ENCODE data around the gene LPP. TPM values are rescaled to one million over a fixed set of nuclear protein-coding genes. Genes with fewer than 3 reads are reported as not detected.
"Not testable (repeated sequence)": the region's sequence is repeated elsewhere in the genome, so short reads cannot be mapped to it uniquely, and the experiment has no call there.

Gene LPP
- total RNA-seq, 5 donors from 2014 or later (not counting 1 experiment from before 2014, with no cell fraction given): 23.8 to 82.6 (median 39.3) TPM

GRCh38 chr3:188427981-188428380, 274.0 kb downstream of the LPP start:
- H3K4me1 Mint-ChIP-seq: peaks cover 14 to 53% (median 26%) of the 10 kb centered on the region in 3 donors
- H3K27me3 Mint-ChIP-seq; H3K4me3 Mint-ChIP-seq; H3K4me1 ChIP-seq (ENCODE audit: control insufficient read depth in 1 of 2, extremely low read depth in 1 of 2, insufficient read depth in 2 of 2, low read length in 2 of 2); H3K27ac Mint-ChIP-seq; DNase-seq; H3K36me3 ChIP-seq (ENCODE audit: control insufficient read depth in 2 of 2, extremely low read depth in 1 of 2, insufficient read depth in 1 of 2, low read length in 1 of 2); CTCF ChIA-PET; POLR2A ChIA-PET; ATAC-seq (replicated peaks in 1 of 4); H3K27ac ChIP-seq (ENCODE audit: low read length); H3K9me3 ChIP-seq; H3K27me3 ChIP-seq (replicated peaks in 1 of 2; ENCODE audit: control insufficient read depth in 2 of 2, extremely low read depth in 1 of 2, insufficient read depth in 2 of 2, low read length in 1 of 2); H3K4me3 ChIP-seq (ENCODE audit: control insufficient read depth in 1 of 2, extremely low read depth in 1 of 2, low read length in 1 of 2): not testable (repeated sequence)
- H3K9me3 Mint-ChIP-seq: peaks cover 2 to 39% (median 16%) of the 10 kb centered on the region in 3 donors
- H3K36me3 Mint-ChIP-seq: peaks cover 54% of the 10 kb centered on the region
- WGBS (ENCODE audit: insufficient coverage): 95% methylated on average over 3 of the region's 4 CpGs

DNA sequence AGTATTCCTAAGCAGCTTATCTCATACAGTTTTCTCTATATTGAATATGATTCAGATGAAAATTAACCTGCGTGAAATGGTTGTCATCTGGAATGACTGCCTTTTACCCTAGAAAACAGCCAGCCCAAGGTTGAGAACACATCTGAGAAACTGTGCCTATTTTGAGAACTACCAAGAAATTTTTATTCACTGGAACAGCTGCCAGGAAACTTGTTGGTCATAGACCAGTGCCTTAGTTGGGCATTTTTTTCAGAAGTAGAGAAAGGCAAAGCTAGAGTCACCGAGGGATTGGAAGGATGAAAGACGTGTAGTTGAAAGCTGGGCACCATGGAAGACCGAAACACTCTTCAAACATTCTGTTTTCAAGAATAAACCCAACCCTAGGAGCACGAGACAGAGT, 277.1 kb downstream of the LPP start:
- H3K4me3 ChIP-seq (ENCODE audit: control insufficient read depth in 1 of 2, extremely low read depth in 1 of 2, low read length in 1 of 2): no peak overlapping the region
- no peaks in the 10 kb centered on the region for H3K9me3 ChIP-seq
- H3K9me3 Mint-ChIP-seq: peaks cover 0 to 14% (median 7%) of the 10 kb centered on the region in 3 donors
- WGBS (ENCODE audit: insufficient coverage): 100% methylated on average over 2 of the region's 5 CpGs
- peaks cover 25 to 47% (median 31%) of the 10 kb centered on the region in 3 donors for H3K4me1 Mint-ChIP-seq
- no peak for ATAC-seq (replicated peaks in 1 of 4)
- H3K36me3 ChIP-seq (ENCODE audit: control insufficient read depth in 2 of 2, extremely low read depth in 1 of 2, insufficient read depth in 1 of 2, low read length in 1 of 2): peaks cover 0 to 2% of the 10 kb centered on the region in 2 donors
- H3K27ac Mint-ChIP-seq: no peak overlapping the region
- peaks cover 4 to 8% of the 10 kb centered on the region in 2 experiments for H3K4me1 ChIP-seq (ENCODE audit: control insufficient read depth in 1 of 2, extremely low read depth in 1 of 2, insufficient read depth in 2 of 2, low read length in 2 of 2)
- peaks cover 24% of the 10 kb centered on the region for H3K36me3 Mint-ChIP-seq
- H3K27ac ChIP-seq (ENCODE audit: low read length): no peak overlapping the region
- no peak for DNase-seq
- H3K27me3 Mint-ChIP-seq: no peaks in the 10 kb centered on the region
- no peak overlapping the region for H3K4me3 Mint-ChIP-seq
- ChIA-PET POLR2A (no interaction called here), CTCF (interaction anchor here in 1 of 2 donors (0.7 to 1.8 kb wide), 2 partner anchors 11 to 1266 kb away, joined by 3 to 5 read pairs; no protein-coding TSS in a partner anchor)
- H3K27me3 ChIP-seq (replicated peaks in 1 of 2; ENCODE audit: control insufficient read depth in 2 of 2, extremely low read depth in 1 of 2, insufficient read depth in 2 of 2, low read length in 1 of 2): no peaks in the 10 kb centered on the region

DNA sequence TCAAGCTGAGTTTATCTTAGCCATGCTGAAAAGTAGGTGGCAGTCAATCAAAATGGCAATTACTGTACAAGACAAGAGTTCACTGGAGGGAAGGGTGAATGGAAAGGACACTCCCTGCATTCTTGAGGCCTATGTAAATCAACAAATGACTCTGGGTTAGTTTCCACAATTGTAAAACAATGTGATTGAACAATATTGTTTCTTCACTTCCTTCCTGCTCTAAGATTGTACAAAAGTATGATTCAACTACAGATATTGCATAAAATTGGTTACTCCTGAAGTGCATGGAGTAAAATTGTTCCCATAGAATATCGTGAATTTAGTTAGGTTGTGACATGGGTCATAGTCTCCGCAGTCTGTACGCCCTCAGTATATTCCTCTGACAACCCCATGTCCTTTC, 277.6 kb downstream of the LPP start:
- Mint-ChIP-seq H3K27me3 (no peaks in the 10 kb centered on the region), H3K4me3 (no peak overlapping the region), H3K27ac (no peak overlapping the region), H3K9me3 (peaks cover 0 to 9% (median 4%) of the 10 kb centered on the region in 3 donors), H3K36me3 (peaks cover 20% of the 10 kb centered on the region), H3K4me1 (peaks cover 25 to 47% (median 29%) of the 10 kb centered on the region in 3 donors)
- peaks cover 0 to 2% of the 10 kb centered on the region in 2 donors for H3K36me3 ChIP-seq (ENCODE audit: control insufficient read depth in 2 of 2, extremely low read depth in 1 of 2, insufficient read depth in 1 of 2, low read length in 1 of 2)
- CTCF ChIA-PET: interaction anchor here in 1 of 2 donors (1.5 to 1.8 kb wide), 2 partner anchors 11 to 693 kb away, joined by 4 to 5 read pairs; no protein-coding TSS in a partner anchor
- no peaks in the 10 kb centered on the region for H3K9me3 ChIP-seq
- no CpG with 5 or more reads among the region's 3 CpGs for WGBS (ENCODE audit: insufficient coverage)
- no peak overlapping the region for H3K27ac ChIP-seq (ENCODE audit: low read length)
- H3K4me3 ChIP-seq (ENCODE audit: control insufficient read depth in 1 of 2, extremely low read depth in 1 of 2, low read length in 1 of 2): no peak overlapping the region
- H3K27me3 ChIP-seq (replicated peaks in 1 of 2; ENCODE audit: control insufficient read depth in 2 of 2, extremely low read depth in 1 of 2, insufficient read depth in 2 of 2, low read length in 1 of 2): no peaks in the 10 kb centered on the region
- POLR2A ChIA-PET: no interaction called here
- DNase-seq (no peak), ATAC-seq (replicated peaks in 1 of 4) (no peak)
- peaks cover 4 to 8% of the 10 kb centered on the region in 2 experiments for H3K4me1 ChIP-seq (ENCODE audit: control insufficient read depth in 1 of 2, extremely low read depth in 1 of 2, insufficient read depth in 2 of 2, low read length in 2 of 2)

DNA sequence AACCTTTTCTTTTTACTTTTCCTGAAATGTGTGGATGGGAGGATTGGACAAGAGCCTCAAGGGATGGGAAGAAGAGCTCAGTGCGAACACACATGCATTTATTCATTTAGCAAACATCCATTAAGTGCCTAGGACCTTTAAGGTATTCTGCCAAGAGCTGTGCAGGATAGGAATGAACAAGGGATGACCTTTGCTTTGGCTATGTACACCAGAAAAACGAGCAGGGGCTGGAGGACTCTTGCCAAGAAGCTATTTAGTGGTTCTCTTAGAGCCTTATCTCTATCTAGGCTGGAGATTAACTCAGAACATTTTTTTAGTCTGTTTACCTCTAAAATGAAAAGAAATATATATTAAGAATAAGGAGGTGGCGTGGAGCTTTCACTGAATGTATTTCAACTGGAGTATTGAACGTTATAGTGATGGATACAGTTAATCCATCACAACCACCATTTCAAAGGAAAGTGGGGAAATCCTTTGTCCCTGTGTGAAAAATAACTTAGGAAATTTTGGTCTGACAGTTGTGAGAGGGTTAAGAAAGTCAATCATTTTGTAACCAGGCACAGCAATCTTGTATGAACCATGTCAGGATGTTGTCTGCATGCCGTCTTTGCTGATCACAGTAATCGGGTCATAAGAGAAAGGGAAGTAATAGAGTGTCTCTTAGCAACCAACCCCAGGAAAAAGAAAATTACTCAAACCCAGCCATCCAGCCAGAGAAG, 279.0 kb downstream of the LPP start:
- Histone ChIP-seq H3K4me1 (ENCODE audit: control insufficient read depth in 1 of 2, extremely low read depth in 1 of 2, insufficient read depth in 2 of 2, low read length in 2 of 2) (peaks cover 4 to 8% of the 10 kb centered on the region in 2 experiments), H3K36me3 (ENCODE audit: control insufficient read depth in 2 of 2, extremely low read depth in 1 of 2, insufficient read depth in 1 of 2, low read length in 1 of 2) (peaks cover 0 to 2% of the 10 kb centered on the region in 2 donors), H3K27me3 (replicated peaks in 1 of 2; ENCODE audit: control insufficient read depth in 2 of 2, extremely low read depth in 1 of 2, insufficient read depth in 2 of 2, low read length in 1 of 2) (no peaks in the 10 kb centered on the region), H3K27ac (ENCODE audit: low read length) (no peak overlapping the region), H3K9me3 (no peaks in the 10 kb centered on the region), H3K4me3 (ENCODE audit: control insufficient read depth in 1 of 2, extremely low read depth in 1 of 2, low read length in 1 of 2) (no peak overlapping the region)
- WGBS (ENCODE audit: insufficient coverage): no CpG with 5 or more reads among the region's 6 CpGs
- Mint-ChIP-seq H3K9me3 (no peaks in the 10 kb centered on the region), H3K27me3 (no peaks in the 10 kb centered on the region), H3K4me3 (no peak overlapping the region), H3K27ac (peak overlapping the region; percentile 29 to 42), H3K4me1 (peaks cover 29 to 50% (median 35%) of the 10 kb centered on the region in 3 donors), H3K36me3 (peaks cover 12% of the 10 kb centered on the region)
- POLR2A ChIA-PET: interaction anchor here in 1 of 2 donors (0.5 to 1.1 kb wide), 2 partner anchors 9 to 29 kb away, joined by 3 read pairs; no protein-coding TSS in a partner anchor
- ATAC-seq (replicated peaks in 1 of 4) (peak in 1 of 4 experiments; percentile 61), DNase-seq (peak in 2 of 35 experiments; percentile 4 to 15)
- CTCF ChIA-PET: interaction anchor here (0.6 to 1.8 kb wide), 6 partner anchors 11 to 1474 kb away, joined by 3 to 5 read pairs (median 4); no protein-coding TSS in a partner anchor

DNA sequence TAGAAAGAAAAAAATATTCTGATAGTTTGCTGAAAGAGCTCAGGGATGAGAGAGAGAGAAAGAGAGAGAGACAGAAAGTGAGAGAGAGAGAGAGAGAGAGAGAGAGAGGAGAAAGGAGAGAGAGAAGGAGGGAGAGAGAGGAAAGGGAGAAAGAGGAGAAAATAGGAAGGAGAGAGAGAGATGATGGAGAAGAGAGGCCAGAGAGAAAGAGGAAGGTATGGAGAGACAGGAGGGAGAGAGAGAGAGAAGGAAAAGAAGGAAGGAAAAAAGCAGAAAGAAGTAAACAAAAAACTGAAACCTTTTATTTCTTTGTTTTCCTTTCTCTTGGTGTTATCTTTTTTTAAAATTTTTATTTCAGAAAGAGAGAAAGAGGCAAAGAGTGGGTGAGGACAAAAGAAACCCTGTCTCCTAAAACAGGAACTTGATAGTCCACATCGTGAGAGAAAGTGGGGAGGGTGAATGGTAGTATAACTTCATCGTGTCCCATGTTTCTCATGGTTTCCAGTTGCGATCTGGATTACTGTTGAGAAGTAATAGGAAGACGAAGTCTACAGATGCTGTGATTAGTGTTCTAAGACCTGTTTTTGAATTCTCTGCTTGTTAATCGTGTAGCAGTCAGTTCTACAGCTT, 279.7 kb downstream of the LPP start:
- 86% methylated on average over 5 of the region's 5 CpGs for WGBS (ENCODE audit: insufficient coverage)
- no peak for ATAC-seq (replicated peaks in 1 of 4)
- no peaks in the 10 kb centered on the region for H3K9me3 ChIP-seq
- H3K4me1 ChIP-seq (ENCODE audit: control insufficient read depth in 1 of 2, extremely low read depth in 1 of 2, insufficient read depth in 2 of 2, low read length in 2 of 2): peaks cover 6 to 12% of the 10 kb centered on the region in 2 experiments
- no peak overlapping the region for H3K4me3 ChIP-seq (ENCODE audit: control insufficient read depth in 1 of 2, extremely low read depth in 1 of 2, low read length in 1 of 2)
- peak overlapping the region; percentile 29 to 42 for H3K27ac Mint-ChIP-seq
- no peak overlapping the region for H3K4me3 Mint-ChIP-seq
- H3K4me1 Mint-ChIP-seq: peaks cover 33 to 56% (median 41%) of the 10 kb centered on the region in 3 donors
- no peak for DNase-seq
- no peaks in the 10 kb centered on the region for H3K27me3 Mint-ChIP-seq
- peak overlapping the region; percentile 26 for H3K27ac ChIP-seq (ENCODE audit: low read length)
- no peaks in the 10 kb centered on the region for H3K36me3 ChIP-seq (ENCODE audit: control insufficient read depth in 2 of 2, extremely low read depth in 1 of 2, insufficient read depth in 1 of 2, low read length in 1 of 2)
- ChIA-PET POLR2A (no interaction called here), CTCF (interaction anchor here (0.6 to 0.7 kb wide), 3 partner anchors 10 to 1475 kb away, joined by 3 to 5 read pairs (median 4); no protein-coding TSS in a partner anchor)
- H3K36me3 Mint-ChIP-seq: peaks cover 12% of the 10 kb centered on the region
- H3K9me3 Mint-ChIP-seq: no peaks in the 10 kb centered on the region
- H3K27me3 ChIP-seq (replicated peaks in 1 of 2; ENCODE audit: control insufficient read depth in 2 of 2, extremely low read depth in 1 of 2, insufficient read depth in 2 of 2, low read length in 1 of 2): no peaks in the 10 kb centered on the region

GRCh38 chr3:188434594-188434993, 280.6 kb downstream of the LPP start:
- Mint-ChIP-seq H3K9me3 (no peaks in the 10 kb centered on the region), H3K27ac (no peak overlapping the region), H3K4me1 (peaks cover 43 to 64% (median 51%) of the 10 kb centered on the region in 3 donors), H3K27me3 (no peaks in the 10 kb centered on the region), H3K4me3 (no peak overlapping the region), H3K36me3 (peaks cover 12% of the 10 kb centered on the region)
- peaks cover 6 to 15% of the 10 kb centered on the region in 2 experiments for H3K4me1 ChIP-seq (ENCODE audit: control insufficient read depth in 1 of 2, extremely low read depth in 1 of 2, insufficient read depth in 2 of 2, low read length in 2 of 2)
- no peaks in the 10 kb centered on the region for H3K9me3 ChIP-seq
- no peaks in the 10 kb centered on the region for H3K36me3 ChIP-seq (ENCODE audit: control insufficient read depth in 2 of 2, extremely low read depth in 1 of 2, insufficient read depth in 1 of 2, low read length in 1 of 2)
- ChIA-PET POLR2A (interaction anchor here in 1 of 2 donors (0.6 kb wide), 1 partner anchor 11 kb away, joined by 3 read pairs; no protein-coding TSS in a partner anchor), CTCF (no interaction called here)
- no CpG with 5 or more reads among the region's 3 CpGs for WGBS (ENCODE audit: insufficient coverage)
- ATAC-seq (replicated peaks in 1 of 4) (no peak), DNase-seq (no peak)
- H3K27me3 ChIP-seq (replicated peaks in 1 of 2; ENCODE audit: control insufficient read depth in 2 of 2, extremely low read depth in 1 of 2, insufficient read depth in 2 of 2, low read length in 1 of 2): no peaks in the 10 kb centered on the region
- no peak overlapping the region for H3K4me3 ChIP-seq (ENCODE audit: control insufficient read depth in 1 of 2, extremely low read depth in 1 of 2, low read length in 1 of 2)
- H3K27ac ChIP-seq (ENCODE audit: low read length): no peak overlapping the region

All from T-cell (primary cell).